ENCODE results near the gene TTLL9.

The TTLL9 gene

GRCh38 chr20:31977080-31977479, 106.6 kb downstream of the TTLL9 start:
- DNase-seq (ENCODE audit: low read depth in 2 of 2): no peak

- DNase-seq (ENCODE audit: low read depth in 2 of 2): no peak
These were observed 109.4 kb downstream of the TTLL9 start for GRCh38 chr20:31979713-31980426.

GRCh38 chr20:31981784-31982183, 111.3 kb downstream of the TTLL9 start:
- no peak for DNase-seq (ENCODE audit: low read depth in 2 of 2)

GRCh38 chr20:31984981-31985471, 114.6 kb downstream of the TTLL9 start:
- DNase-seq (ENCODE audit: low read depth in 2 of 2): no peak

GRCh38 chr20:31987744-31988143, 117.3 kb downstream of the TTLL9 start:
- no peak for DNase-seq (ENCODE audit: low read depth in 2 of 2)

DNA sequence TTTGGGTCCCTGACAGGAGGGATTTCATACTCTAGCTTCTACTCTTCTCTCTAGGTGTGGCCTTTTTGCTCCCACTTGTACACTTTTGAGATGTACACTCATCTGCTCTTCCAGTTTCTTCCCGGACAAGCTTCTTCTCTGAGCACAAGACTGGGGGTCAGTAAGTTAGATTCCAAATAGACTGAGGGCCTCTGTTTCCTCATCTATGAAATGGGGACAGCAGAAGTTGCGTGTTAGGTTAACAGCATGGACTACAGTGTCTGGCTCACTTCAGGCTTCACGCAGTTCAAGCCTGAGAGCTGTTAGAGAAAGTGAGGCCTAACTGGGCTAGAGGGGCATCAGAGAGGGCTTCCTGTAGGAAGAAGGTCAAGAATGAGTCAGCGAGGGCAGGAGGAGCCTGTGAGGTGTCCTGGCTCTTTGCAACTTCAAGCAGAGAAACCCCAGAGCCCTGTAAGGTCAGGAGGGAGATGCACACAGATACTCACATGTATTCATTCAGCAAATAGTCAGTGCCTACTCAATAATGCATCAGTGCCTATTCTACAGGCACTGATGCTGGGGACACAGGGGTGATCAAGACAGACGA, 118.1 kb downstream of the TTLL9 start:
- no peak for DNase-seq (ENCODE audit: low read depth in 2 of 2)

DNA sequence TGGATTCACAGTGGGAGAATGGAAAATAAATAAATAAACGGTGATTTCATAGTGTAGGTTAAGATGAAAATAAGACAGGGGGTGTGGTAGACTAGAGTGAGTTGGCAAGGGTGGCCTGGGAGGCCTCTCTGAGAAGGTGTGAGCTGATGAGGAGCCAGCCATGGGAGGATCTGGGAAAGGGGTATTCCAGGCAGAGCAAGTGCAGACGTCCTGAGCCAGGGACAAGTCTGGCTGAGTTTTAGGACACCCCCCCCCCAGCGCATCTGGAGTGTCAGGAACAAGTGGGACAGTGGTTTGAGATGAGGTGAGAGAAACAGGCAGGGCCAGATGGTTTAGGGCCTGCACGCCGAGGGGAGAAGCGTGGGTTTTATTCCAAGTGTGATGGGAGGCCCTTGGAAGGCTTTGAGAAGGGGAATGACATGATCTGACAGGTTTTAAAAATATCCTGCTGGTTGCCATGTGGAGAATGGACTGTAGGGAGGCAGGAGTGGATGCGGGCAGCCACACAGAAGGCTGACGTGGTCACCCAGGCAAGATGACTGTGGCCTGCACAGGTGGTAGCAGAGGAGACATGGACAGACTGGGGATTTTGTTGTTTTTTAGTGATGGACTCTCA, 118.7 kb downstream of the TTLL9 start:
- no peak for DNase-seq (ENCODE audit: low read depth in 2 of 2)

DNA sequence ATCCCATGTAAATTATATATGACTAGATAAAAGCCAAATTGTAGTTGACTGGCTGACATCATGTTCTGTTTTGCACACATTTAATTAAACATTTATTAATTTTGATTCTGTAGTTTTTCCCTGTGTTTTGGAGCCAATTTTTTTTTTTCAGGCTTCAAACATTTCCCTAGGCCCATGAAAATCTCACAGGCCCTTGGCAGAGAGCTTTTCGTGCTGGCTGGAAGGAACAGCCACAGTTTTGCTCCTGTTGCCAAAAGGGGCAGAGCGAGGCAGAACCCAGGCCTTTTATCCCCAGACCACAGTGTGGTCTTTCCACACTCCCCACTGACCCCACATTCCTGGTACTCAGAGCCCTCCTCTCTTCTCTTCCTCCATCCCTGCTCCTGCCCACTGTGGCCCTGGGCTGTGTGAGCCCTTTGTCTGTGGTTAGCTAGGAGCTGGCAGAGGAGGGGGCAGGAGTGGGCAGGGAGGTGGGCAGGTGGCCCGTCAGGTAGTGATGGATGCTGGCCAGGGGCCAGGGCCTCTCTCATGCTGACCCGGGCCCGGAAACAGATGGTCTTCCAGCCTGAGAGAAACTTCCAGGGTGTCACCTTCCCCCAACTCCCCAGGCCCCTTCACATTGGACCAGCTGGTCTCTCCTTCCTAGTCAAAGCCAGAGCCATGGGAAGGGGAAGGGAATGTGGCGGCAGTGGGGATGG, 120.4 kb downstream of the TTLL9 start:
- DNase-seq (ENCODE audit: low read depth in 2 of 2): no peak

DNA sequence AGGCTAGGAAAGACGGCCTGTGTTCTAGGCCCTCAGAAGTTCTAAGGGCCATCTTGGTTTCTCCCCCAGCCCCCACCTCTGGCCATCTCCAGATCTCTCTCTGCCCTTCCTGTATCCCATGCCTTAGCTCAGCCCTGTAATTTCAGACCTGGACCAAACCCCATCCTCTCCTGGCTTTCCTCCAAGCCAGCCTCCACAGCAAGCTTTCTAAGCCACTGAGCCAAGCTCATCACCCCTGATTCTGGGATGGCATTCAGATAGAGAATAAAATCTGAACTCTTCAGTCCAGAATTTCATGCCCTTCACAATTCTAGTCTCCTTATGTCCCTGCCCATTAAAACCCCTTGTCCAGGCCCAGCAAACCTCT, 120.9 kb downstream of the TTLL9 start:
- DNase-seq (ENCODE audit: low read depth in 2 of 2): no peak

DNA sequence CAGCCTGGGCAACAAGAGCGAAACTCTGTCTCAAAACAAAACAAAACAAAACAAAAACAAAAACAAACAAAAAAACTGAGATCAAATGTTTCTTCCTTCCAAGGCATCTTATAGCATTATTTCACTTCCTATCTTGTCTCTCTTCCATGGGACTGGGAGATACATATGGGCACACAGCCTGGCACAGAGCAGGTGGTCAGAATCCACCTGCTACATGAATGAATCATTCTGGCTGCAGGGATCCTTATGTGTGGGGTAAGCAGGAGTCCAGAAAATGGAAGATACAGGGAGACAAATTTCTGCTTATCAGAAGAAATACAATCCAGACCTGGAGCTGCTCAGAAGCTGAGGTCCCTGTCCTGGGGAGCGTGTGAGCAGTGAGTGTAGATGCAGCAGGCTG, 121.7 kb downstream of the TTLL9 start:
- DNase-seq (ENCODE audit: low read depth in 2 of 2): no peak
